PC-9 (cell line): ENCODE data around the gene TBPL2. TPM values are rescaled to one million over a fixed set of nuclear protein-coding genes. Genes with fewer than 3 reads are reported as not detected.

Experiments used
- BruUV-seq: library from RNA; stranded (reverse); fragments of 400-500 nt; replicated peaks from 2 replicates; lab custom pipeline; 2021; lab: Mats Ljungman, UMichigan
- CTCF ChIA-PET: fragments of 300-600 bp; sonication (Branson Sonifier 250); formaldehyde crosslinking; loops from one replicate; lab custom pipeline; 2022; ENCODE audit warnings: antibody characterized with exemption; lab: Charles Lee
- POLR2A ChIA-PET: fragments of 300-600 bp; sonication (Branson Sonifier 250); formaldehyde crosslinking; loops from one replicate; lab custom pipeline; 2022; ENCODE audit warnings: antibody characterized with exemption; ENCODE audit not compliant: unreplicated experiment; lab: Charles Lee
- DNase-seq, 2 experiments: peaks; one replicate each; pipeline versions ENCODE4 v3.0.0 to v3.0.0-alpha.2; 2015 to 2022; ENCODE audit warnings: mixed read lengths in 1 of 2
- H2AFZ ChIP-seq: fragments of 200-600 bp; sonication (generic); 2 replicates; pipeline ENCODE4 v1.8.1; 2017; ENCODE audit warnings: antibody characterized with exemption
- H3F3A ChIP-seq: fragments of 200-600 bp; sonication (generic); 2 replicates; pipeline ENCODE4 v1.8.1; 2017; ENCODE audit warnings: antibody characterized with exemption, mild to moderate bottlenecking, low read depth; ENCODE audit not compliant: insufficient read depth
- H3K27ac ChIP-seq: fragments of 200-600 bp; sonication (generic); 2 replicates; pipeline ENCODE4 v1.6.1; 2016; ENCODE audit warnings: mixed run types
- H3K27me3 ChIP-seq: fragments of 200-600 bp; sonication (generic); 2 replicates; pipeline ENCODE4 v1.6.1; 2016; ENCODE audit warnings: low read depth, mixed run types; ENCODE audit not compliant: insufficient read depth
- H3K36me3 ChIP-seq: fragments of 200-600 bp; sonication (generic); 2 replicates; pipeline ENCODE4 v1.6.1; 2016; ENCODE audit warnings: low read depth, mixed run types
- H3K4me1 ChIP-seq: fragments of 200-600 bp; sonication (generic); replicated peaks from 2 replicates; pipeline ENCODE4 v1.6.1; 2016; ENCODE audit warnings: mixed run types; ENCODE audit not compliant: insufficient read depth
- H3K4me2 ChIP-seq: fragments of 200-600 bp; sonication (generic); 2 replicates; pipeline ENCODE4 v1.6.1; 2017; ENCODE audit warnings: mixed run types
- H3K4me3 ChIP-seq: fragments of 200-600 bp; sonication (generic); 2 replicates; pipeline ENCODE4 v1.6.1; 2016; ENCODE audit warnings: mixed run types
- H3K79me2 ChIP-seq: fragments of 200-600 bp; sonication (generic); 2 replicates; pipeline ENCODE4 v1.6.1; 2017; ENCODE audit warnings: low read depth, mixed run types
- H3K9me2 ChIP-seq: fragments of 200-600 bp; sonication (generic); 2 replicates; pipeline ENCODE4 v1.8.1; 2017; ENCODE audit warnings: mild to moderate bottlenecking; ENCODE audit not compliant: insufficient read depth
- H3K9me3 ChIP-seq: fragments of 200-600 bp; sonication (generic); 2 replicates; pipeline ENCODE4 v1.8.1; 2016; ENCODE audit warnings: low read depth; ENCODE audit not compliant: insufficient read depth
- H4K20me1 ChIP-seq: fragments of 200-600 bp; sonication (generic); 2 replicates; pipeline ENCODE4 v1.8.1; 2017; ENCODE audit not compliant: insufficient read depth
- EZH2 ChIP-seq: fragments of 200-600 bp; sonication (generic); IDR thresholded peaks from 2 replicates; pipeline ENCODE4 v1.8.0; 2017; ENCODE audit warnings: antibody characterized with exemption, low read depth
- intact Hi-C: fragments of 100-400 bp; cut with micrococcal nuclease; formaldehyde crosslinking; loops from one replicate; pipeline ENCODE4 v1.10.0; 2022; ENCODE audit not compliant: unreplicated experiment
- total RNA-seq: library from RNA; stranded (reverse); gene quantifications from 2 replicates; pipeline ENCODE4 v1.2.3, GENCODE V29; 2021
- TF ChIP-seq, protein P1 (sequence below): fragments of 200-600 bp; sonication (generic); conservative IDR thresholded peaks from 2 replicates; pipeline ENCODE4 v1.6.1; 2017; ENCODE audit warnings: mixed run types, antibody characterized with exemption, mild to moderate bottlenecking, moderate library complexity

Gene TBPL2
- total RNA-seq, 1 experiment from 2014 or later: not detected

- no peak overlapping the region for H3K27ac ChIP-seq
Observed at GRCh38 chr14:55451950-55452349, 11.5 kb upstream of the TBPL2 start.

GRCh38 chr14:55451398-55451797 lies 11.0 kb upstream of the TBPL2 start:
- H3K9me2 ChIP-seq: no peaks in the 10 kb centered on the region
- H3K27ac ChIP-seq: no peak overlapping the region
- H3K79me2 ChIP-seq: no peaks in the 10 kb centered on the region
- H3K4me1 ChIP-seq: peaks cover 86% of the 10 kb centered on the region
- H2AFZ ChIP-seq: no peak overlapping the region
- H3K4me3 ChIP-seq: no peak overlapping the region
- H3F3A ChIP-seq: peaks cover 46% of the 10 kb centered on the region
- H4K20me1 ChIP-seq: no peaks in the 10 kb centered on the region
- no peak for DNase-seq
- ChIA-PET POLR2A (no interaction called here), CTCF (no interaction called here)
- TF ChIP-seq, protein P1, sequence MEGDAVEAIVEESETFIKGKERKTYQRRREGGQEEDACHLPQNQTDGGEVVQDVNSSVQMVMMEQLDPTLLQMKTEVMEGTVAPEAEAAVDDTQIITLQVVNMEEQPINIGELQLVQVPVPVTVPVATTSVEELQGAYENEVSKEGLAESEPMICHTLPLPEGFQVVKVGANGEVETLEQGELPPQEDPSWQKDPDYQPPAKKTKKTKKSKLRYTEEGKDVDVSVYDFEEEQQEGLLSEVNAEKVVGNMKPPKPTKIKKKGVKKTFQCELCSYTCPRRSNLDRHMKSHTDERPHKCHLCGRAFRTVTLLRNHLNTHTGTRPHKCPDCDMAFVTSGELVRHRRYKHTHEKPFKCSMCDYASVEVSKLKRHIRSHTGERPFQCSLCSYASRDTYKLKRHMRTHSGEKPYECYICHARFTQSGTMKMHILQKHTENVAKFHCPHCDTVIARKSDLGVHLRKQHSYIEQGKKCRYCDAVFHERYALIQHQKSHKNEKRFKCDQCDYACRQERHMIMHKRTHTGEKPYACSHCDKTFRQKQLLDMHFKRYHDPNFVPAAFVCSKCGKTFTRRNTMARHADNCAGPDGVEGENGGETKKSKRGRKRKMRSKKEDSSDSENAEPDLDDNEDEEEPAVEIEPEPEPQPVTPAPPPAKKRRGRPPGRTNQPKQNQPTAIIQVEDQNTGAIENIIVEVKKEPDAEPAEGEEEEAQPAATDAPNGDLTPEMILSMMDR: no peak
- no peak for TF ChIP-seq EZH2
- no TSS peak for BruUV-seq
- H3K9me3 ChIP-seq: no peaks in the 10 kb centered on the region
- no peaks in the 10 kb centered on the region for H3K27me3 ChIP-seq
- peak overlapping the region; percentile 9; the same call in 1 of the 2 replicates for H3K4me2 ChIP-seq
- intact Hi-C loops: no loop called here
- H3K36me3 ChIP-seq: no peaks in the 10 kb centered on the region

More at GRCh38 chr14:55451950-55452349, 11.5 kb upstream of the TBPL2 start:
- Histone ChIP-seq H3K4me2 (no peak overlapping the region), H3K4me3 (no peak overlapping the region), H2AFZ (no peak overlapping the region), H3F3A (peaks cover 46% of the 10 kb centered on the region), H3K9me2 (no peaks in the 10 kb centered on the region), H4K20me1 (no peaks in the 10 kb centered on the region), H3K4me1 (peaks cover 80% of the 10 kb centered on the region), H3K36me3 (no peaks in the 10 kb centered on the region), H3K9me3 (no peaks in the 10 kb centered on the region), H3K27me3 (no peaks in the 10 kb centered on the region), H3K79me2 (no peaks in the 10 kb centered on the region)
- no peak for DNase-seq
- TF ChIP-seq EZH2: no peak
- TF ChIP-seq, protein P1: no peak
- BruUV-seq: no TSS peak
- intact Hi-C loops: no loop called here
- ChIA-PET POLR2A (no interaction called here), CTCF (no interaction called here)

GRCh38 chr14:55450987-55451386 lies 10.6 kb upstream of the TBPL2 start:
- Histone ChIP-seq H2AFZ (no peak overlapping the region), H3K27ac (no peak overlapping the region), H3K9me3 (no peaks in the 10 kb centered on the region), H3K36me3 (no peaks in the 10 kb centered on the region), H3K4me1 (peaks cover 90% of the 10 kb centered on the region), H3K9me2 (no peaks in the 10 kb centered on the region), H3F3A (peaks cover 46% of the 10 kb centered on the region), H3K79me2 (no peaks in the 10 kb centered on the region), H3K4me3 (no peak overlapping the region), H4K20me1 (no peaks in the 10 kb centered on the region), H3K4me2 (0 out of 2 replicates have a peak overlapping the region, but pooled peaks have one; percentile 9), H3K27me3 (no peaks in the 10 kb centered on the region)
- intact Hi-C loops: no loop called here
- BruUV-seq: no TSS peak
- ChIA-PET POLR2A (no interaction called here), CTCF (no interaction called here)
- DNase-seq: peak in 1 of 2 experiments; percentile 52
- TF ChIP-seq EZH2: no peak
- TF ChIP-seq, protein P1: no peak
